K562 (cell line): ENCODE results near the gene NBEA. TPM values are rescaled to one million over a fixed set of nuclear protein-coding genes. Genes with fewer than 3 reads are reported as not detected.

Experiments used
- ATAC-seq: fragments of 200-7000 bp; cut with Tn5 transposase; 3 replicates; pipeline ENCODE4 v1.9.1; 2020; ENCODE audit warnings: moderate library complexity
- BruUV-seq: library from RNA; stranded (reverse); fragments of 400-500 nt; replicated peaks from 2 replicates; lab custom pipeline; 2021; lab: Mats Ljungman, UMichigan
- CTCF ChIA-PET: fragments of 300-600 bp; formaldehyde crosslinking; extraction: SDS; loops from one replicate; lab custom pipeline; 2021; ENCODE audit warnings: low intra/inter-chr PET ratio; lab: Yijun Ruan, JAX
- POLR2A ChIA-PET: fragments of 300-600, 350-650 bp; sonication (Branson Sonifier 250); formaldehyde crosslinking; extraction: SDS; loops from one replicate; lab custom pipeline; 2021; ENCODE audit warnings: antibody characterized with exemption, inconsistent platforms; lab: Yijun Ruan, JAX
- DNase-seq, 4 experiments: peaks; one replicate each; pipeline versions ENCODE4 v3.0.0 to v3.0.0-alpha.2; 2011 to 2018; ENCODE audit warnings: low spot score in 3 of 4, mixed read lengths in 3 of 4; ENCODE audit errors: extremely low read depth in 1 of 4
- FAIRE-seq: peaks from 2 replicates; lab custom pipeline; 2011; peaks lifted over from hg19 to GRCh38; lab: Jason Lieb, UNC
- H2AFZ ChIP-seq: 2 replicates; pipeline ENCODE4 v1.6.0; 2011; ENCODE audit warnings: low read depth, low read length, control low read depth, inconsistent platforms
- H3K27ac ChIP-seq: fragments of 200-600 bp; 3 replicates; pipeline ENCODE4 v1.8.0; 2011; ENCODE audit warnings: low read depth, mild to moderate bottlenecking, control low read depth, inconsistent platforms, low read length, moderate library complexity, mixed read lengths; ENCODE audit errors: extremely low read depth
- H3K27me3 ChIP-seq, 2 experiments: fragments of 300-600 bp in 1 of 2; 2 replicates in 1 of 2; 3 replicates in 1 of 2; pipeline versions ENCODE4 v1.6.0 to v1.8.0; 2011; ENCODE audit warnings: inconsistent platforms in 2 of 2, low read length in 2 of 2, mild to moderate bottlenecking in 1 of 2, mixed read lengths in 1 of 2, moderate library complexity in 1 of 2; ENCODE audit not compliant: control insufficient read depth in 2 of 2, insufficient read depth in 2 of 2
- H3K36me3 ChIP-seq: fragments of 300-600 bp; 3 replicates; pipeline ENCODE4 v1.8.0; 2011; ENCODE audit warnings: mild to moderate bottlenecking, low read length, inconsistent platforms; ENCODE audit not compliant: control insufficient read depth, insufficient read depth
- H3K4me1 ChIP-seq, 2 experiments: fragments of 200-600 bp in 1 of 2; replicated peaks in 1 of 2; 2 replicates in 1 of 2; 3 replicates in 1 of 2; pipeline versions ENCODE4 v1.5.1 to v1.8.0; 2011; ENCODE audit warnings: inconsistent platforms in 2 of 2, low read length in 2 of 2, mild to moderate bottlenecking in 1 of 2, mixed read lengths in 1 of 2, moderate library complexity in 1 of 2; ENCODE audit not compliant: control insufficient read depth in 2 of 2, insufficient read depth in 2 of 2
- H3K4me2 ChIP-seq: 2 replicates; pipeline ENCODE4 v1.6.1; 2011; ENCODE audit warnings: low read length, control low read depth, inconsistent platforms, mixed read lengths; ENCODE audit not compliant: insufficient read depth
- H3K4me3 ChIP-seq: fragments of 200-600 bp; sonication (generic), shearing (Covaris generic); 2 replicates; pipeline ENCODE4 v1.5.1; 2016; ENCODE audit warnings: control low read depth, inconsistent platforms
- H3K79me2 ChIP-seq: fragments of 200-600 bp; 3 replicates; pipeline ENCODE4 v1.8.0; 2011; ENCODE audit warnings: low read length, inconsistent platforms; ENCODE audit not compliant: control insufficient read depth, insufficient read depth
- H3K9ac ChIP-seq, 2 experiments: 2 replicates each; pipeline versions ENCODE4 v1.6.0 to v1.6.1; 2011; ENCODE audit warnings: low read depth in 2 of 2, low read length in 2 of 2, control low read depth in 1 of 2, inconsistent platforms in 1 of 2, mild to moderate bottlenecking in 1 of 2, mixed read lengths in 1 of 2; ENCODE audit not compliant: insufficient read depth in 1 of 2
- H3K9me1 ChIP-seq: one replicate; pipeline ENCODE4 v1.6.0; 2011; ENCODE audit warnings: inconsistent platforms, mild to moderate bottlenecking, low read length, moderate library complexity; ENCODE audit not compliant: control insufficient read depth, insufficient read depth
- H3K9me3 ChIP-seq: replicated peaks from 2 replicates; pipeline ENCODE4 v1.5.1; 2011; ENCODE audit warnings: low read depth, low read length, inconsistent platforms; ENCODE audit not compliant: control insufficient read depth, insufficient read depth
- H4K20me1 ChIP-seq: replicated peaks from 2 replicates; pipeline ENCODE4 v1.6.1; 2011; ENCODE audit warnings: low read length, inconsistent platforms, mixed read lengths; ENCODE audit not compliant: control insufficient read depth, insufficient read depth
- DPF2 ChIP-seq: fragments of 450-650 bp; IDR thresholded peaks from 2 replicates; pipeline ENCODE4 v1.6.1; 2016
- GTF2E2 ChIP-seq: fragments of 200-800 bp; sonication (Bioruptor generic); IDR thresholded peaks from 2 replicates; pipeline ENCODE4 v1.6.1; 2016; ENCODE audit warnings: missing genetic modification characterization, missing compliant biosample characterization
- HIVEP1 ChIP-seq: fragments of 250-450 bp; sonication (Bioruptor Pico); IDR thresholded peaks from 2 replicates; pipeline ENCODE4 v1.4.0; 2020; ENCODE audit warnings: mild to moderate bottlenecking
- MTF1 ChIP-seq: fragments of 250-450 bp; sonication (Bioruptor Pico); IDR thresholded peaks from 2 replicates; pipeline ENCODE4 v1.9.0; 2021; ENCODE audit warnings: moderate library complexity, mild to moderate bottlenecking, inconsistent platforms, borderline replicate concordance
- MYC ChIP-seq, 2 experiments: fragments of 250-450 bp in 1 of 2; sonication (Bioruptor Pico) in 1 of 2; IDR thresholded peaks; 2 replicates each; pipeline versions ENCODE4 v1.5.1 to v1.6.1; 2012 to 2021; ENCODE audit warnings: low read depth in 2 of 2, borderline replicate concordance in 1 of 2, improper control_type of control experiment in 1 of 2, low read length in 1 of 2, mild to moderate bottlenecking in 1 of 2, moderate library complexity in 1 of 2
- SMAD1 ChIP-seq: fragments of 150-350 bp; IDR thresholded peaks from 2 replicates; pipeline ENCODE4 v1.6.1; 2014; ENCODE audit warnings: low read length, low read depth; ENCODE audit not compliant: partially characterized antibody
- SMARCA4 ChIP-seq: fragments of 450-650 bp; IDR thresholded peaks from 2 replicates; pipeline ENCODE4 v1.6.1; 2016
- TRIM24 ChIP-seq, 2 experiments: fragments of 450-650 bp; IDR thresholded peaks; 2 replicates each; pipeline ENCODE4 v1.6.1; 2016
- U2AF2 ChIP-seq: fragments of 200-400 bp; formaldehyde crosslinking; optimal IDR thresholded peaks from 2 replicates; pipeline ENCODE3; 2017; ENCODE audit warnings: low read depth, mild to moderate bottlenecking, low read length
- ZFP36 ChIP-seq: fragments of 150-350 bp; IDR thresholded peaks from 2 replicates; pipeline ENCODE4 v1.6.1; 2018; ENCODE audit warnings: low read length, low read depth; ENCODE audit not compliant: partially characterized antibody
- ZFX ChIP-seq: sonication (generic); formaldehyde crosslinking; IDR thresholded peaks from 2 replicates; pipeline ENCODE4 v1.8.0; 2022; ENCODE audit warnings: mild to moderate bottlenecking, missing genetic modification reagents, moderate library complexity
- ZNF175 ChIP-seq: fragments of 200-800 bp; sonication (Bioruptor generic); IDR thresholded peaks from 2 replicates; pipeline ENCODE4 v1.6.1; 2016; ENCODE audit warnings: low read depth, mild to moderate bottlenecking, missing genetic modification characterization, missing compliant biosample characterization
- ZNF445 ChIP-seq: fragments of 250-450 bp; sonication (Bioruptor Pico); IDR thresholded peaks from 2 replicates; pipeline ENCODE4 v1.4.0; 2020; ENCODE audit warnings: low read depth, mild to moderate bottlenecking, moderate library complexity
- ZNF780A ChIP-seq: fragments of 250-450 bp; sonication (Bioruptor Pico); IDR thresholded peaks from 2 replicates; pipeline ENCODE4 v1.5.0; 2021; ENCODE audit warnings: mild to moderate bottlenecking
- ZZZ3 ChIP-seq: fragments of 450-650 bp; IDR thresholded peaks from 2 replicates; pipeline ENCODE4 v1.6.1; 2016; ENCODE audit warnings: antibody characterized with exemption, mild to moderate bottlenecking, moderate library complexity
- in situ Hi-C: fragments of 300-500 bp; cut with MboI; formaldehyde crosslinking; loops from 4 replicates; pipeline ENCODE4 v1.15.0; 2018; ENCODE audit warnings: inconsistent platforms, mixed read lengths
- intact Hi-C: fragments of 100-400 bp; cut with micrococcal nuclease; formaldehyde crosslinking; loops from 2 replicates; pipeline ENCODE4 v1.14.2; 2022
- polyA plus RNA-seq, 8 experiments: library from polyadenylated mRNA; depleted of rRNA in 4 of 8; stranded (reverse) in 5 of 8; unstranded in 3 of 8; fragments of >200 nt; fragmentation: Nextera tagmentation in 2 of 8; fragmentation: Illumina TruSeq in 1 of 8; extraction: Ambion mirVana in 2 of 8; extraction: Trizol in 1 of 8; gene quantifications; 2 replicates each; pipeline versions ENCODE4 v1.2.1 to v1.2.3, GENCODE V29; 2011 to 2014; ENCODE audit warnings: inconsistent platforms in 1 of 8, missing spikeins in 1 of 8
- total RNA-seq, 7 experiments: library from RNA; depleted of rRNA in 6 of 7; stranded (reverse); fragments of >200 nt in 6 of 7; fragmentation: Illumina TruSeq in 2 of 7; extraction: Trizol in 2 of 7; gene quantifications; 2 replicates each; pipeline versions ENCODE4 v1.2.1 to v1.2.3, GENCODE V29; 2011 to 2021; ENCODE audit warnings: low replicate concordance in 1 of 7
- TF ChIP-seq, protein P1 (sequence below), 2 experiments: fragments of 450-650 bp; IDR thresholded peaks; 2 replicates each; pipeline ENCODE4 v1.6.1; 2018; ENCODE audit warnings: mild to moderate bottlenecking in 2 of 2, low read depth in 1 of 2; ENCODE audit not compliant: partially characterized antibody in 2 of 2
- TF ChIP-seq, protein P2 (sequence below): sonication (generic); formaldehyde crosslinking; IDR thresholded peaks from 2 replicates; pipeline ENCODE4 v1.8.1; 2023; ENCODE audit warnings: mild to moderate bottlenecking, missing genetic modification reagents, moderate library complexity

The NBEA gene
- total and polyA plus RNA-seq, 9 of the 15 experiments (the other 6 are each of a cell fraction or from before 2014, with no cell fraction given): 0.03 to 0.94 (median 0.05) TPM; not detected in 2

DNA sequence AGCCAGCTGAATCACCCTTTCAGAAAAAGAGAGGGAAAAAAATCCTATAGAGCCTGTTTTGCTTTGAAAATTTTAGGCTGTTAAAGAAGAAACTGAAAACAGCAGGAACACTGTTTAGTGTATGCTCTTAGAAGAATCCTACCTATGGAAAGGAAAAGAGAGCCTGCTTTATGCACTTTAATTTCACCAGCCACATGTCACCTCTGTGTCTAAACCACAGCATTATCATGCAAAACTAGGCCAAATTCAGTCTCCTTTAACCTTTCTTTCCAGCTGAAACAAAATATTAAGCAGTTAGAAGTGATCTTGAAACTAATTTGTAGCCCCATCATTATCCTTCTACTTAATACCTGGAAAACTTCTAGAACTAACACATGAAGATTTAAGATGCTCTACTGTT, 631.6 kb downstream of the NBEA start:
- Histone ChIP-seq H3K9ac (no peak overlapping the region), H3K4me3 (no peak overlapping the region), H3K36me3 (no peaks in the 10 kb centered on the region), H2AFZ (no peak overlapping the region), H3K9me1 (no peaks in the 10 kb centered on the region), H3K4me2 (no peak overlapping the region), H4K20me1 (no peaks in the 10 kb centered on the region), H3K27me3 (no peaks in the 10 kb centered on the region), H3K9me3 (no peaks in the 10 kb centered on the region), H3K79me2 (no peaks in the 10 kb centered on the region), H3K4me1 (no peaks in the 10 kb centered on the region), H3K27ac (no peak overlapping the region)
- FAIRE-seq (no peak), ATAC-seq (no peak), DNase-seq (no peak)
- no peak for TF ChIP-seq ZNF445 (CRISPR knock-in tag)
- TF ChIP-seq MTF1 (CRISPR knock-in tag): no peak
- TF ChIP-seq, protein P1, sequence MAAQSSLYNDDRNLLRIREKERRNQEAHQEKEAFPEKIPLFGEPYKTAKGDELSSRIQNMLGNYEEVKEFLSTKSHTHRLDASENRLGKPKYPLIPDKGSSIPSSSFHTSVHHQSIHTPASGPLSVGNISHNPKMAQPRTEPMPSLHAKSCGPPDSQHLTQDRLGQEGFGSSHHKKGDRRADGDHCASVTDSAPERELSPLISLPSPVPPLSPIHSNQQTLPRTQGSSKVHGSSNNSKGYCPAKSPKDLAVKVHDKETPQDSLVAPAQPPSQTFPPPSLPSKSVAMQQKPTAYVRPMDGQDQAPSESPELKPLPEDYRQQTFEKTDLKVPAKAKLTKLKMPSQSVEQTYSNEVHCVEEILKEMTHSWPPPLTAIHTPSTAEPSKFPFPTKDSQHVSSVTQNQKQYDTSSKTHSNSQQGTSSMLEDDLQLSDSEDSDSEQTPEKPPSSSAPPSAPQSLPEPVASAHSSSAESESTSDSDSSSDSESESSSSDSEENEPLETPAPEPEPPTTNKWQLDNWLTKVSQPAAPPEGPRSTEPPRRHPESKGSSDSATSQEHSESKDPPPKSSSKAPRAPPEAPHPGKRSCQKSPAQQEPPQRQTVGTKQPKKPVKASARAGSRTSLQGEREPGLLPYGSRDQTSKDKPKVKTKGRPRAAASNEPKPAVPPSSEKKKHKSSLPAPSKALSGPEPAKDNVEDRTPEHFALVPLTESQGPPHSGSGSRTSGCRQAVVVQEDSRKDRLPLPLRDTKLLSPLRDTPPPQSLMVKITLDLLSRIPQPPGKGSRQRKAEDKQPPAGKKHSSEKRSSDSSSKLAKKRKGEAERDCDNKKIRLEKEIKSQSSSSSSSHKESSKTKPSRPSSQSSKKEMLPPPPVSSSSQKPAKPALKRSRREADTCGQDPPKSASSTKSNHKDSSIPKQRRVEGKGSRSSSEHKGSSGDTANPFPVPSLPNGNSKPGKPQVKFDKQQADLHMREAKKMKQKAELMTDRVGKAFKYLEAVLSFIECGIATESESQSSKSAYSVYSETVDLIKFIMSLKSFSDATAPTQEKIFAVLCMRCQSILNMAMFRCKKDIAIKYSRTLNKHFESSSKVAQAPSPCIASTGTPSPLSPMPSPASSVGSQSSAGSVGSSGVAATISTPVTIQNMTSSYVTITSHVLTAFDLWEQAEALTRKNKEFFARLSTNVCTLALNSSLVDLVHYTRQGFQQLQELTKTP (IDR thresholded peaks at IDR 0.05; ENCODE audit: low read depth in 1 of 2, partially characterized antibody in 2 of 2): no peak
- no peak for TF ChIP-seq DPF2
- TF ChIP-seq MYC (IDR thresholded peaks at IDR 0.05; ENCODE audit: low read depth, low read length): no peak
- no peak for TF ChIP-seq MYC (CRISPR knock-in tag; IDR thresholded peaks at IDR 0.05; ENCODE audit: borderline replicate concordance, low read depth)
- no peak for TF ChIP-seq ZNF175 (CRISPR knock-in tag)
- TF ChIP-seq, protein P2, sequence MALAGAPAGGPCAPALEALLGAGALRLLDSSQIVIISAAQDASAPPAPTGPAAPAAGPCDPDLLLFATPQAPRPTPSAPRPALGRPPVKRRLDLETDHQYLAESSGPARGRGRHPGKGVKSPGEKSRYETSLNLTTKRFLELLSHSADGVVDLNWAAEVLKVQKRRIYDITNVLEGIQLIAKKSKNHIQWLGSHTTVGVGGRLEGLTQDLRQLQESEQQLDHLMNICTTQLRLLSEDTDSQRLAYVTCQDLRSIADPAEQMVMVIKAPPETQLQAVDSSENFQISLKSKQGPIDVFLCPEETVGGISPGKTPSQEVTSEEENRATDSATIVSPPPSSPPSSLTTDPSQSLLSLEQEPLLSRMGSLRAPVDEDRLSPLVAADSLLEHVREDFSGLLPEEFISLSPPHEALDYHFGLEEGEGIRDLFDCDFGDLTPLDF (CRISPR knock-in tag): no peak
- TF ChIP-seq ZNF780A: no peak
- no peak for TF ChIP-seq ZFX (CRISPR knock-in tag)
- no peak for TF ChIP-seq GTF2E2 (tag)
- TF ChIP-seq ZFP36: no peak
- no peak for TF ChIP-seq TRIM24 (IDR thresholded peaks at IDR 0.05)
- no peak for TF ChIP-seq SMAD1
- no peak for TF ChIP-seq HIVEP1 (CRISPR knock-in tag)
- no peak for TF ChIP-seq ZZZ3
- no peak for TF ChIP-seq U2AF2
- no peak for TF ChIP-seq SMARCA4
- in situ Hi-C loops (no loop called here), intact Hi-C loops (no loop called here)
- POLR2A ChIA-PET: no interaction called here
- CTCF ChIA-PET: no interaction called here
- no TSS peak for BruUV-seq
